CD4-positive, CD25-positive, alpha-beta regulatory T cell (primary cell): ENCODE data around the gene BGLAP. TPM values are rescaled to one million over a fixed set of nuclear protein-coding genes. Genes with fewer than 3 reads are reported as not detected.

ENCODE experiments used
- ATAC-seq, 2 donors: fragments of 150-1000 bp; cut with Tn5 transposase; one replicate each; pipeline ENCODE4 v1.10.0; 2021; ENCODE audit warnings: low read depth in 2 of 2, moderate number of reproducible peaks in 2 of 2, moderate library complexity in 1 of 2
- DNase-seq, 3 donors: peaks; one replicate each; pipeline versions ENCODE4 v3.0.0 to v3.0.0-alpha.2; 2012 to 2022; ENCODE audit warnings: mixed read lengths in 1 of 3
- H3K27ac ChIP-seq: one replicate; pipeline ENCODE4 v1.7.0; 2013; ENCODE audit warnings: mild to moderate bottlenecking, low read length; ENCODE audit not compliant: insufficient read depth, poor library complexity, severe bottlenecking
- H3K27me3 ChIP-seq: one replicate; pipeline ENCODE4 v1.7.0; 2013; ENCODE audit warnings: low read length; ENCODE audit not compliant: control insufficient read depth, insufficient read depth
- H3K36me3 ChIP-seq: one replicate; pipeline ENCODE4 v1.7.0; 2013; ENCODE audit warnings: mild to moderate bottlenecking, low read length, moderate library complexity; ENCODE audit not compliant: control insufficient read depth, insufficient read depth
- H3K4me1 ChIP-seq: 2 replicates; pipeline ENCODE4 v1.7.0; 2013; ENCODE audit warnings: mild to moderate bottlenecking, low read length; ENCODE audit not compliant: insufficient read depth, control insufficient read depth, poor library complexity, severe bottlenecking
- H3K4me3 ChIP-seq: one replicate; pipeline ENCODE4 v1.7.0; 2013; ENCODE audit warnings: low read depth, mild to moderate bottlenecking, low read length, moderate library complexity
- H3K9me3 ChIP-seq, 2 experiments: 1 replicate in 1 of 2; 2 replicates in 1 of 2; pipeline ENCODE4 v1.7.0; 2013; ENCODE audit warnings: low read length in 2 of 2, mild to moderate bottlenecking in 1 of 2, moderate library complexity in 1 of 2; ENCODE audit not compliant: control insufficient read depth in 2 of 2
- H3K27ac Mint-ChIP-seq, 3 donors: one replicate each; pipeline ENCODE4 v1.8.0; 2020 to 2022; ENCODE audit warnings: mild to moderate bottlenecking in 3 of 3, mixed read lengths in 3 of 3, moderate library complexity in 2 of 3
- H3K27me3 Mint-ChIP-seq: one replicate; pipeline ENCODE4 v1.8.0; 2022; ENCODE audit warnings: mild to moderate bottlenecking, mixed read lengths
- H3K36me3 Mint-ChIP-seq: one replicate; pipeline ENCODE4 v1.8.0; 2020; ENCODE audit warnings: mixed read lengths
- H3K4me1 Mint-ChIP-seq, 4 donors: one replicate each; pipeline ENCODE4 v1.8.0; 2020 to 2022; ENCODE audit warnings: mixed read lengths in 4 of 4, mild to moderate bottlenecking in 1 of 4
- H3K4me3 Mint-ChIP-seq, 4 donors: one replicate each; pipeline ENCODE4 v1.8.0; 2020 to 2022; ENCODE audit warnings: mild to moderate bottlenecking in 4 of 4, mixed read lengths in 4 of 4, moderate library complexity in 3 of 4
- H3K9me3 Mint-ChIP-seq, 7 donors: one replicate each; pipeline ENCODE4 v1.8.0; 2020 to 2022; ENCODE audit warnings: mixed read lengths in 7 of 7, mild to moderate bottlenecking in 3 of 7, moderate library complexity in 2 of 7
- polyA plus RNA-seq, 4 donors: library from polyadenylated mRNA; unstranded; fragments of 300-500 nt; fragmentation: Illumina TruSeq; gene quantifications; one replicate each; pipeline ENCODE4 v1.2.3, GENCODE V29; 2021
- total RNA-seq: library from RNA; stranded (reverse); gene quantifications from one replicate; pipeline ENCODE4 v1.2.3, GENCODE V29; 2022

Gene BGLAP
- total and polyA plus RNA-seq, 5 donors from 2014 or later = 1.1 TPM; not detected in 4

- Mint-ChIP-seq H3K4me3 (no peak overlapping the region), H3K27me3 (no peaks in the 10 kb centered on the region), H3K4me1 (peaks cover 22 to 29% (median 22%) of the 10 kb centered on the region in 4 donors), H3K9me3 (no peaks in the 10 kb centered on the region), H3K27ac (peak overlapping the region in 2 of 3 donors; percentile 2 to 89), H3K36me3 (peaks cover 38% of the 10 kb centered on the region)
- DNase-seq (no peak), ATAC-seq (no peak)
- no peak overlapping the region for H3K27ac ChIP-seq
- no peaks in the 10 kb centered on the region for H3K9me3 ChIP-seq
- H3K27me3 ChIP-seq = no peaks in the 10 kb centered on the region
- H3K4me1 ChIP-seq = peaks cover 11% of the 10 kb centered on the region
- H3K4me3 ChIP-seq = no peak overlapping the region
- peaks cover 36% of the 10 kb centered on the region for H3K36me3 ChIP-seq
Measured at GRCh38 chr1:156226782-156227181, 15.2 kb upstream of the BGLAP start.

GRCh38 chr1:156228501-156228900 lies 13.5 kb upstream of the BGLAP start:
- Histone ChIP-seq H3K27me3 (no peaks in the 10 kb centered on the region), H3K4me1 (peaks cover 11% of the 10 kb centered on the region), H3K4me3 (no peak overlapping the region), H3K9me3 (no peaks in the 10 kb centered on the region), H3K36me3 (peaks cover 22% of the 10 kb centered on the region), H3K27ac (no peak overlapping the region)
- H3K27me3 Mint-ChIP-seq = no peaks in the 10 kb centered on the region
- no peak for DNase-seq
- no peak overlapping the region for H3K4me3 Mint-ChIP-seq
- peaks cover 23% of the 10 kb centered on the region for H3K36me3 Mint-ChIP-seq
- H3K4me1 Mint-ChIP-seq = peaks cover 8 to 20% (median 16%) of the 10 kb centered on the region in 4 donors
- H3K27ac Mint-ChIP-seq = peak overlapping the region in 2 of 3 donors; percentile 60 to 78
- H3K9me3 Mint-ChIP-seq = no peaks in the 10 kb centered on the region
- no peak for ATAC-seq

GRCh38 chr1:156229809-156230472 lies 12.0 kb upstream of the BGLAP start:
- ATAC-seq (no peak), DNase-seq (no peak)
- Mint-ChIP-seq H3K36me3 (peaks cover 19% of the 10 kb centered on the region), H3K4me3 (no peak overlapping the region), H3K27me3 (no peaks in the 10 kb centered on the region), H3K27ac (peak overlapping the region in 1 of 3 donors; percentile 78), H3K9me3 (no peaks in the 10 kb centered on the region), H3K4me1 (peaks cover 6 to 18% (median 15%) of the 10 kb centered on the region in 4 donors)
- Histone ChIP-seq H3K4me3 (no peak overlapping the region), H3K36me3 (peaks cover 23% of the 10 kb centered on the region), H3K4me1 (peaks cover 10% of the 10 kb centered on the region), H3K9me3 (no peaks in the 10 kb centered on the region), H3K27me3 (no peaks in the 10 kb centered on the region), H3K27ac (no peak overlapping the region)

GRCh38 chr1:156230473-156230837 lies 11.5 kb upstream of the BGLAP start:
- Histone ChIP-seq H3K4me3 (no peak overlapping the region), H3K27ac (no peak overlapping the region), H3K9me3 (no peaks in the 10 kb centered on the region), H3K4me1 (peaks cover 6% of the 10 kb centered on the region), H3K27me3 (no peaks in the 10 kb centered on the region), H3K36me3 (peaks cover 23% of the 10 kb centered on the region)
- H3K27ac Mint-ChIP-seq = peak overlapping the region in 1 of 3 donors; percentile 78
- ATAC-seq (no peak), DNase-seq (no peak)
- H3K9me3 Mint-ChIP-seq = no peaks in the 10 kb centered on the region
- H3K4me1 Mint-ChIP-seq = peaks cover 4 to 17% (median 11%) of the 10 kb centered on the region in 4 donors
- peaks cover 16% of the 10 kb centered on the region for H3K36me3 Mint-ChIP-seq
- H3K27me3 Mint-ChIP-seq = no peaks in the 10 kb centered on the region
- H3K4me3 Mint-ChIP-seq = no peak overlapping the region

GRCh38 chr1:156232201-156232894 lies 9.6 kb upstream of the BGLAP start:
- H3K4me1 Mint-ChIP-seq = peaks cover 0 to 10% (median 2%) of the 10 kb centered on the region in 4 donors
- no peak overlapping the region for H3K4me3 ChIP-seq
- no peaks in the 10 kb centered on the region for H3K9me3 Mint-ChIP-seq
- H3K27ac Mint-ChIP-seq = no peak overlapping the region
- H3K4me3 Mint-ChIP-seq = no peak overlapping the region
- ATAC-seq = no peak
- H3K4me1 ChIP-seq = no peaks in the 10 kb centered on the region
- no peak overlapping the region for H3K27ac ChIP-seq
- no peak for DNase-seq
- H3K27me3 ChIP-seq = no peaks in the 10 kb centered on the region
- peaks cover 34% of the 10 kb centered on the region for H3K36me3 ChIP-seq
- no peaks in the 10 kb centered on the region for H3K27me3 Mint-ChIP-seq
- H3K36me3 Mint-ChIP-seq = peaks cover 20% of the 10 kb centered on the region
- no peaks in the 10 kb centered on the region for H3K9me3 ChIP-seq

- Histone ChIP-seq H3K4me1 (no peaks in the 10 kb centered on the region), H3K27ac (no peak overlapping the region), H3K27me3 (no peaks in the 10 kb centered on the region), H3K9me3 (no peaks in the 10 kb centered on the region), H3K4me3 (no peak overlapping the region), H3K36me3 (peaks cover 41% of the 10 kb centered on the region)
- Mint-ChIP-seq H3K4me1 (peaks cover 0 to 5% (median 0%) of the 10 kb centered on the region in 4 donors), H3K4me3 (no peak overlapping the region), H3K27me3 (no peaks in the 10 kb centered on the region), H3K36me3 (peaks cover 22% of the 10 kb centered on the region), H3K9me3 (no peaks in the 10 kb centered on the region), H3K27ac (no peak overlapping the region)
- ATAC-seq (no peak), DNase-seq (no peak)
Measured at GRCh38 chr1:156233426-156234127, 8.4 kb upstream of the BGLAP start.

GRCh38 chr1:156236164-156236563 lies 5.8 kb upstream of the BGLAP start:
- peaks cover 48% of the 10 kb centered on the region for H3K36me3 ChIP-seq
- no peaks in the 10 kb centered on the region for H3K9me3 Mint-ChIP-seq
- no peak overlapping the region for H3K27ac Mint-ChIP-seq

More at GRCh38 chr1:156236164-156236563, 5.8 kb upstream of the BGLAP start:
- no peak overlapping the region for H3K27ac ChIP-seq
- Mint-ChIP-seq H3K4me1 (no peaks in the 10 kb centered on the region), H3K4me3 (no peak overlapping the region), H3K36me3 (peaks cover 22% of the 10 kb centered on the region), H3K27me3 (no peaks in the 10 kb centered on the region)
- H3K9me3 ChIP-seq = no peaks in the 10 kb centered on the region
- no peaks in the 10 kb centered on the region for H3K4me1 ChIP-seq
- no peak for ATAC-seq
- no peak overlapping the region for H3K4me3 ChIP-seq
- no peaks in the 10 kb centered on the region for H3K27me3 ChIP-seq
- DNase-seq = no peak
